Gastrocnemius medialis (tissue), 4 donors: ENCODE data around the gene ZIM2.

Experiments
- POLR2A ChIP-seq, 2 donors: fragments of 450-650 bp; IDR thresholded peaks; one replicate each; pipeline ENCODE4 v1.6.1; 2017; ENCODE audit warnings: antibody characterized with exemption in 2 of 2, mild to moderate bottlenecking in 2 of 2, moderate library complexity in 2 of 2
- TF ChIP-seq, protein P1 (sequence below), 5 experiments: fragments of 450-650 bp in 3 of 5; fragments of 200-600 bp in 2 of 5; sonication (generic) in 2 of 5; IDR thresholded peaks in 4 of 5; conservative IDR thresholded peaks in 1 of 5; 1 replicate in 4 of 5; 2 replicates in 1 of 5; pipeline ENCODE4 v1.5.1; 2016 to 2019; ENCODE audit warnings: antibody characterized with exemption in 5 of 5, mild to moderate bottlenecking in 3 of 5, moderate library complexity in 3 of 5

GRCh38 chr19:56848166-56848565 is 7.6 kb upstream of the ZIM2 start:
- TF ChIP-seq, protein P1, sequence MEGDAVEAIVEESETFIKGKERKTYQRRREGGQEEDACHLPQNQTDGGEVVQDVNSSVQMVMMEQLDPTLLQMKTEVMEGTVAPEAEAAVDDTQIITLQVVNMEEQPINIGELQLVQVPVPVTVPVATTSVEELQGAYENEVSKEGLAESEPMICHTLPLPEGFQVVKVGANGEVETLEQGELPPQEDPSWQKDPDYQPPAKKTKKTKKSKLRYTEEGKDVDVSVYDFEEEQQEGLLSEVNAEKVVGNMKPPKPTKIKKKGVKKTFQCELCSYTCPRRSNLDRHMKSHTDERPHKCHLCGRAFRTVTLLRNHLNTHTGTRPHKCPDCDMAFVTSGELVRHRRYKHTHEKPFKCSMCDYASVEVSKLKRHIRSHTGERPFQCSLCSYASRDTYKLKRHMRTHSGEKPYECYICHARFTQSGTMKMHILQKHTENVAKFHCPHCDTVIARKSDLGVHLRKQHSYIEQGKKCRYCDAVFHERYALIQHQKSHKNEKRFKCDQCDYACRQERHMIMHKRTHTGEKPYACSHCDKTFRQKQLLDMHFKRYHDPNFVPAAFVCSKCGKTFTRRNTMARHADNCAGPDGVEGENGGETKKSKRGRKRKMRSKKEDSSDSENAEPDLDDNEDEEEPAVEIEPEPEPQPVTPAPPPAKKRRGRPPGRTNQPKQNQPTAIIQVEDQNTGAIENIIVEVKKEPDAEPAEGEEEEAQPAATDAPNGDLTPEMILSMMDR (IDR thresholded peaks at IDR 0.05 in 4 of 5, conservative IDR thresholded peaks at IDR 0.05 in 1 of 5) = no peak
- no peak for TF ChIP-seq POLR2A (IDR thresholded peaks at IDR 0.05)
